Stimulated activated CD4-positive, alpha-beta T cell treated with anti-CD3 and anti-CD28 coated beads, Interleukin-1b, Interleukin-23, amount 100 ng/mL, for 48 hours (primary cell): ENCODE data around the gene SULF2.
"Not testable (repeated sequence)": the region's sequence is repeated elsewhere in the genome, so short reads cannot be mapped to it uniquely, and the experiment has no call there.

ENCODE experiments used
- DNase-seq: peaks from one replicate; pipeline ENCODE4 v3.0.0-alpha.2; 2020

SULF2 gene

GRCh38 chr20:47785311-47785853 lies at the start of gene SULF2:
Gene SULF2 (minus strand): TSS chr20:47785481. CDS start chr20:47757363, 28,118 bp downstream.
- DNase-seq: no peak

- DNase-seq: not testable (repeated sequence)
Measured at GRCh38 chr20:47831675-47832074, 46.4 kb upstream of the SULF2 start.

GRCh38 chr20:47826716-47827115 lies 41.4 kb upstream of the SULF2 start:
- DNase-seq: not testable (repeated sequence)

- DNase-seq: not testable (repeated sequence)
Measured at GRCh38 chr20:47826006-47826405, 40.7 kb upstream of the SULF2 start.

- DNase-seq: no peak
Measured at GRCh38 chr20:47825011-47825762, 39.9 kb upstream of the SULF2 start.

- not testable (repeated sequence) for DNase-seq
Measured at GRCh38 chr20:47823941-47824340, 38.7 kb upstream of the SULF2 start.

- no peak for DNase-seq
Measured at GRCh38 chr20:47821481-47822100, 36.3 kb upstream of the SULF2 start.

- DNase-seq: no peak
Measured at GRCh38 chr20:47818996-47819609, 33.8 kb upstream of the SULF2 start.

- no peak for DNase-seq
Measured at GRCh38 chr20:47818466-47818865, 33.2 kb upstream of the SULF2 start.

- DNase-seq: no peak
Measured at GRCh38 chr20:47818016-47818415, 32.7 kb upstream of the SULF2 start.

GRCh38 chr20:47817573-47817972 lies 32.3 kb upstream of the SULF2 start:
- no peak for DNase-seq

GRCh38 chr20:47816487-47817451 lies 31.5 kb upstream of the SULF2 start:
- no peak for DNase-seq

GRCh38 chr20:47815866-47816265 lies 30.6 kb upstream of the SULF2 start:
- DNase-seq: no peak

GRCh38 chr20:47815416-47815806 lies 30.1 kb upstream of the SULF2 start:
- DNase-seq: no peak

GRCh38 chr20:47814632-47815415 lies 29.5 kb upstream of the SULF2 start:
- DNase-seq: no peak

GRCh38 chr20:47810721-47811347 lies 25.6 kb upstream of the SULF2 start:
- DNase-seq: no peak

GRCh38 chr20:47810116-47810677 lies 24.9 kb upstream of the SULF2 start:
- DNase-seq: no peak

GRCh38 chr20:47809161-47809960 lies 24.1 kb upstream of the SULF2 start:
- DNase-seq: no peak

GRCh38 chr20:47805951-47806350 lies 20.7 kb upstream of the SULF2 start:
- DNase-seq: no peak

GRCh38 chr20:47804972-47805371 lies 19.7 kb upstream of the SULF2 start:
- not testable (repeated sequence) for DNase-seq
